HG03469 (cell line): Measurements from ENCODE around the gene BCAS3.
"Not testable (repeated sequence)": the region's sequence is repeated elsewhere in the genome, so short reads cannot be mapped to it uniquely, and the experiment has no call there.

Experiments
- ATAC-seq: cut with Tn5 transposase; IDR thresholded peaks from one replicate; pipeline ENCODE4 v1.9.1; 2021; ENCODE audit warnings: mild to moderate bottlenecking, moderate library complexity, moderate number of reproducible peaks; ENCODE audit not compliant: unreplicated experiment

Gene BCAS3

DNA sequence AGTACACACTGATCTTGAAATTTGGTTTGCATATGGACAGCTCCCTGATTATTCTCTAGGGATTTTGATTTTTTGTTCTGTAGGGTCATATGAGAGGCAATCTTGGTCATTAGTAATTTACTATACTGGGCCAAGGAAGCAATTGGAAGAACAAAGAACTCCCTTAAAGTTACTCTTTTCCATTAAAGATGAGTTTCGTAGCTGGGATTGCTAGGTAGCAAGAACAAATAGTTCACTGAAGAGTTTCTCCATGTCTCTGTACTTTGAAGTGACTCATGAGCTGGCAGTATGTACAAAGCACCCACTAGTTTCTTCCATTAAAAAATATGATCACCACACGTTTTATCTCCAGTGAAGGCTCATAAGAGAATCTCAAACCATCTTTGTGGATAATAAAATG lies 6.2 kb upstream of the BCAS3 start:
- no peak for ATAC-seq

- ATAC-seq, result not testable (repeated sequence)
These were observed 3.0 kb upstream of the BCAS3 start for GRCh38 chr17:60674637-60675036.

- ATAC-seq, result no peak
These were observed 1.7 kb upstream of the BCAS3 start for GRCh38 chr17:60675997-60676396.

GRCh38 chr17:60676758-60677307 lies 818 bp upstream of the BCAS3 start:
- ATAC-seq, result no peak

- no peak for ATAC-seq
These were observed 430 bp downstream of the BCAS3 start for GRCh38 chr17:60678118-60678444.

GRCh38 chr17:60679287-60679686 lies 1.6 kb downstream of the BCAS3 start:
- ATAC-seq, result no peak

GRCh38 chr17:60680754-60681153 lies 3.1 kb downstream of the BCAS3 start:
- ATAC-seq, result no peak

- ATAC-seq, result no peak
These were observed 7.8 kb downstream of the BCAS3 start for GRCh38 chr17:60685437-60685836.

DNA sequence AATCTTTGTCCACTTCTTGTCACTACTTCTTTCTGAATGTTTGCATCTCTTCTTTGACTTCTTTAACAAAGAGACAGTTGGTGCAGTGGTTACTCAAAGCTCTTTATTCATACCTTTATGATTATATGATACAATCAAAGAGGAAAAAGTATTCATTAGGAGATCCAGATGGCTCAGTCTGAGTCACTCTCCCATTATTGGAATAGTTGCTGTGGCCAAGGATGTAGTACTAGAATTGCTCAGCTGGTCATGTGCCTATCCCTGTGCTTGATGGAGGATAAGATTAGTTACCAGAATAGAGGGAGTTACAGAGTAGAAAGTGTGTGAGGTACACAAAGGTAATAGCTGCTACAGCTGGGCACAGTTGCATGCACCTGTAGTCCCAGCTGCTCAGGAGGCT lies 18.3 kb downstream of the BCAS3 start:
- no peak for ATAC-seq

DNA sequence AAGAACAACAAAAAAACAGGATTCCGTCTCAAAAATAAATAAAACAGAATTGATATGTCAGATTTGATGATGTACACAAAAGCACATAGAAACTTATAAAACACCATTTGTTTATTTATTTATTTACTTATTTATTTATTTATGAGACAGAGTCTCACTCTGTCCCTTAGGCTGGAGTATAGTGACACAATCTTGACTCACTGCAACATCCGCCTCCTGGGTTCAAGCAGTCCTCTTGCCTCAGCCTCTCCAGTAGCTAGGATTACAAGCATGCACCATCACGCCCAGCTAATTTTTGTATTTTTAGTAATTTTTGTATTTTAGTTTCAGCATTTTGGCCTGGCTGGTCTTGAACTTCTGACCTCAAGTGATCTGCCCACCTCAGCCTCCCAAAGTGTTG lies 21.4 kb downstream of the BCAS3 start:
- no peak for ATAC-seq

DNA sequence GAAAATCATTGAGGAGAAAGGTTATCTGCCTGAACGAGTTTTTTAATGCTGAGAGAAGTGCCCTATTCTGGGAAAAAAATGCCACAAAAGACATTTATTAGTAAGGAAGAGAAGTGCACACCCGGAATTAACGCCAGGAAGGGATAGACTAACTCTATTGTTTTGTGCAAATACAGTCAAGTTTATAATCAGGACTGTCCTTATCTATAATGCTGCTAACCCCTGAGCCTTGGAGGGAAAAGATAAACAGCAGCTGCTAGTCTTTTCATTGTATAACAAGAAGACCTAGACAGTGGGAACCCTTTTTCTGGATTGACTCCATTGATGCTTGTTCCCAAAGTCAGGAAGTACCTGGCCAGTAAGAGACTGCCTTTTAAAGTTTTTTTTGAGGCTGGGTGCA lies 26.5 kb downstream of the BCAS3 start:
- no peak for ATAC-seq

DNA sequence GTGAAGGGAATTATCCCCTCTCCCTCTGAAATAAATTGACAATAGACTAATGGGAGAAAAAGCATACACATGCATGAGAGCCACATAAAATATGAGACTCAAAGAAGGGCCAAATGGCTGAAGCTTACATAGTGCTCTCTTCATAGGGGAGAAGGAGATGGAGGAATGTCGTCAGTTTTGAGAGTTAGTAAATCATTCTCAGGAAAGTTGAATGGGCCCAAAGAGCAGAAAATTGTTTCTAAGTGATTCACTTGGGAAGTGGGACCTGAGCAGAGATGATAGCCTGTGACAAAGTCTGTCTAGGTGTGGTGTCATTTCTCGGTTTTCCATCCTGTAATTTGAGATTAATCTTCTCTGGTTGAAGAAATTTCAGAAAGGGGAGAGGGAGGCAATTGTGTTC lies 35.0 kb downstream of the BCAS3 start:
- no peak for ATAC-seq

DNA sequence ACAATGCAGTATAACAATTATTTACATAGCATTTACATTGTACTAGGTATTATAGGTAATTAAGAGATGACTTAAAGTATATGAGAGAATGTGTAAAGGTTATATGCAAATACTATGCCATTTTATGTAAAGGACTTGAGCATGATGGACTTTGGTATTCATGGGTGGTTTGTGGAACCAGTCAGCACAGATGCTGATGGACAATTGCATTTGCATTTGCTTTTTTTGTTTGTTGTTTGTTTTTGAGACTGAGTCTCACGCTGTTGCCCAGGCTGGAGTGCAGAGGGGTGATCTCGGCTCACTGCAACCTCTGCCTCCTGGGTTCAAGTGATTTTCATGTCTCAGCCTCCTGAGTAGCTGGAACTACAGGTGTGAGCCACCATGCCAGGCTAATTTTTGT lies 36.0 kb downstream of the BCAS3 start:
- ATAC-seq, result no peak

GRCh38 chr17:60716766-60717165 lies 39.1 kb downstream of the BCAS3 start:
- no peak for ATAC-seq

DNA sequence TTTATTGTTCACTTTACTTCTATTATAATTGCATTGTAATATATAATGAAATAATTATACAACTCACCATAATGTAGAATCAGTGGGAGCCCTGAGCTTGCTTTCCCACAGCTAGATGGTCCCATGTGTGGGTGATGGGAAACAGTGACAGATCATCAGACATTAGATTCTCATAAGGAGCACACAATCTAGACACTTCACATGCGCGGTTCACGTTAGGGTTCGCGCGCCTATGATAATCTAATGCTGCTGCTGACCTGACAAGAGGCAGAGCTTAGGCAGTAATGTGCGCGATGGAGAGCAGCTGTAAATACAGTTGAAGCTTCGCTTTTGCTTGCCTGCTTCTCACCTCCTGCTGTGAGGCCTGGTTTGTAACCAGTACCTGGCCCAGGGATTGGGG lies 40.2 kb downstream of the BCAS3 start:
- ATAC-seq, result no peak

GRCh38 chr17:60720763-60721531 lies 43.3 kb downstream of the BCAS3 start:
- no peak for ATAC-seq

DNA sequence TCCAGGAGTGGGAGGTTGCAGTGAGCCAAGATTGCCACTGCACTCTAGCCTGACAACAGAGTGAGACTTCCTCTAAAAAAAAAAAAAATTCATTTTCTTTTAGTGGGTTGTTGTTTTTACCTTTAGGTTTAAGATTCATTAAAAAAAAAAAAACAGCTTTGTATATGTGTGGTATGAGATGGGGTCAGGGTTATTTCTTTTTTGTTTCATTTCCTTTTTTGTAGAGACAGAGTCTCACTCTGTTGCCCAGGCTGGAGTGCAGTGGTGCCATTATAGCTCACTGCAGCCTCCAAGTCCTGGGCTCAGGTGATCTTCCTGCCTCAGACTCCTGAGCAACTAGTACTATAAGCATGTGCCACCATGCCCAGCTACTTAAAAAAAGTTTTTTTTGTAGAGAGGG lies 47.0 kb downstream of the BCAS3 start:
- no peak for ATAC-seq

DNA sequence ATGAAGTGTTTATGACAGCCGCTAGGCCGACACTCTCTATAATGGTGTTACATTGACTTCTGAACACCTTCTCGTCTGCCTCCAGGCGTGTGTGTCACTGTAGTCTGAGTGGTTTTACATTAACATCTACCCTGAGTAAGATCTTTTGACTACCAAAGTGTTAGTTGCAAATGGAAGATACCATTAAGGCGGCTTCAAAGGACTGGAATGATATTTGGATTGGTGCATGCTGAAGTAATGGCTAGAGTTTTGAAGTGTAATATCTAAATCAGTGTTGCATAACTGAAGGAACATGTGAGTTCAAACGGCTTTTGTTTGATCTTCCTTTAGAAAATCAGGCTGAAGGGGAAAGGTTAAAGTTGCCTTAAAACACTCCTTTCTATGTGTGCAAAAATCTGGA lies 52.2 kb downstream of the BCAS3 start:
- ATAC-seq, result no peak

DNA sequence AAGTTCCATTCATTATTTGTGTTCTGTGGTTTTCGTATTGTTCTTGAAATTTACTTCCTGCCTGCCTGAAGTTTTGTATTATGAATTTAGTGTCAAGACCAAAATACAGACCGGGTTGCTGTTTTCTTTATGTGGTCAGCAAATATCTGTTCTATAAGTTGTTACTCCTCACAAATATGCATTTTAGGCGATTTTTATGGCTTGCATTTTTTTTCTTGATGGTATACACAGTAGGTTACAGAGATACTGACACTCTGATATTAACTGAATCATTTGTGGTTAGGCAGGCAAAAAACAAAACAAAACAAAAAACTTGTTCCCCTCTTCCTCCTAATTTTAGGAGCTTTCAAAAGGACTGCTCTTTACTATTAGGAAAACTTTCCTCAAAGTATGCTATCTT lies 52.6 kb downstream of the BCAS3 start:
- ATAC-seq, result no peak

GRCh38 chr17:60738287-60738686 lies 60.6 kb downstream of the BCAS3 start:
- ATAC-seq, result no peak

DNA sequence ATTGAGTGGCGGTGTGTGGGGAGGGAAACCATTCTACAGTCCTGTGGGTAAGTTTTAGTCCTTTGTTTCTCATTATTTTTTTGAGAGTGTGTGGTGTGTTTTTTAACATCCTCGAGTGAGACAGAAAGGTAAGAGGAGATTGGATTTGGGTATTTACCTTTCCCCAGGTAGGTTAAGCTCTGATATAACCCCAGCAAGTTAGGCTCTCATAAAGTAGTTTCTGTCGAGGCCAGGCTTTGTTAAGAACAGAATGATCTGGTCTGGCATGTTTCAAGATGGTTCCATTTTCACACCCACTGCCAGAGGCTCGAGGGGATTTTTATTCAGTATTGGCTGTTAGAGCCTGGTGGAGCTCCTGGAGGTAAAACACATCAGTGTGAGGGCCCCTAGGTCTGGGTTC lies 62.9 kb downstream of the BCAS3 start:
- no peak for ATAC-seq

- no peak for ATAC-seq
These were observed 63.4 kb downstream of the BCAS3 start for GRCh38 chr17:60741031-60741430.

DNA sequence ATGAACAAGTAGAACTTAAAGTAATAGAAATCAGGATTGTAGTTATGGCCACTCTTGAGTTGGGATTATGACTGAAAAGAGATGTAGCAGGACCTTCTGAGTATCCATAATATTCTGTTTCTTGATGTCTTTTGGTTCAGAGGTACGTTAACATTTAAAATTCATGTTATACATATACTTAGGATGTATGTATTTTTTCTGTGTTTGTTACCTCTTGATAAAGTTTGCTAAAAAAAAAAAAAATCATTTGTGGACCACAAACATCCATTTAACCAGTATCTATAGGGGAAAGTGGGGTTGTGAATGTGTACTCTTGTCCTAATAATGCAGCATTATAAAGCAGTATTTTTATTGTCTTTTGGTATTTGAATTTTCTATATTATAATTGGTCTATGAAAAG lies 65.6 kb downstream of the BCAS3 start:
- no peak for ATAC-seq
